ENCODE measurements around the gene SYCE1L. TPM values are rescaled to one million over a fixed set of nuclear protein-coding genes. Genes with fewer than 3 reads are reported as not detected.

The SYCE1L gene, protein sequence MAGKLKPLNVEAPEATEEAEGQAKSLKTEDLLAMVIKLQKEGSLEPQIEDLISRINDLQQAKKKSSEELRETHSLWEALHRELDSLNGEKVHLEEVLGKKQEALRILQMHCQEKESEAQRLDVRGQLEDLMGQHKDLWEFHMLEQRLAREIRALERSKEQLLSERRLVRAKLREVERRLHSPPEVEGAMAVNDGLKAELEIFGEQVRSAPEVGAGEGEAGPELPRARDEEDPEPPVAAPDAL
- total RNA-seq, result 8.6 TPM in 1 of 2 replicates, not detected in the other

GRCh38 chr16:77199211-77199610 is at the start of gene SYCE1L:
Gene SYCE1L (plus strand): TSS chr16:77199408. CDS start chr16:77199452, 44 bp downstream.

DNA sequence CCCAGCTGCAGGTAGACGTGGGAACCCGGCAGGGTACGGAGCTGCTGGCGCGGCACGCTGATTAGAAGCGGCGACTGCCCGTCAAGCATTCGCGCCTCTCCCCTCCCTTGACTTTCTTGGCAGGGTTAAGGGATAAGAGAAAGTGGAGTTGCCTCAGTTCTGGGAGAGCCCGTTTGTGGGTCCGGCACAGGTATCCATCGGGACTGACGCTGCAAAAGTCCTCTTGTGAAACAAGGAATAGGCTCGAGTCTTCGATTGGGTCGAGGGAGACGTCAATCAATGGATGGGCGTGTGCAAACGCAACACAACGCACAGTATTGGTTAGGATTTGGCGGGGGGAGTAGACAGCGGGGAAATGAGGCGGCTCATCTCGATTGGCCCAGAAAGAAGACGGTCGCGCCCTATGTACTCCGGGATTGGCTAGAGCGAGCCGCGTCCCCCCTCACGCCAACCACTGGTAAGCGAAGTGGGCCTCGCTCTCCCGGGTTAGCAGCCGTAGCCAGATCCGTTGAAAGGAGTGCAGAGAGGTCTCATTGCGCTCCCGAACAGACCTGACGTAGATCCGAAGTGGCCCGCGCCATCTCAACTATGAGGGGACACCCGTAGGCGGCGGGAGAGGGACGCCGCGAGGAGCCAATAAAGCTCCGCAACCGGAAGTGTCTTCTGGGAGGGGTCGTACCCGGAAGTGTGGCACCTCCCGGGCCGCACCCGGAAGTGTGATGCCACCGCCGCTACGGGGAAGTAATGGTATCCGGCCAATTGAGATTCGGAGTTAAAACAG is 8.5 kb upstream of the SYCE1L start, which contains the start of gene MON1B:
TSS of gene MON1B (plus strand) at position 713 of the 781 bp plus-strand sequence. CDS start 296 bp downstream, outside the sequence.

Other genes with a start within 250 kb of the SYCE1L start
- gene MON1B, start 8.2 kb upstream of the SYCE1L start, total RNA-seq, result 10.7 and 13.8 TPM in 2 replicates
- under 0.01 TPM in 1 of 2 replicates, not detected in the other for gene ADAMTS18, start 235.6 kb downstream of the SYCE1L start, total RNA-seq